Measurements from ENCODE around the gene AP1M1.

AP1M1 gene

DNA sequence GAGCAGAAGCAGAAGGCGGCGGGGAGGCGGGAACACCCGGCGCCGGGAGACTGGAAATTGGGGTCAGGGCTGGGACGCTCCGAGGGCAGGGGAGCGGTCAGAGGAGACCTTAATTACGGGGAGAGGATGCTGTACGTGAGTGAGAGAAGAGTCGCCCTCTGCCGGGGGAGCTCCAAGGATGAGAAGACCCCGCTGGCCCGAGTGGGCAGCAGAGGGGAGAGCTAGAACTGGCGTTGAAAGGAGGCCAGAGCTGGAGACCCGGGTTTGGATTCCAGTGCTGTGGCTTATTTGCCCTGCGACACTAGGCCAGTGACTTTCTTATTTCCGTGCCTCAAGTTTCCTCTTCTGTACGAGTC lies 12.0 kb upstream of the AP1M1 start:
- no peak for DNase-seq

DNA sequence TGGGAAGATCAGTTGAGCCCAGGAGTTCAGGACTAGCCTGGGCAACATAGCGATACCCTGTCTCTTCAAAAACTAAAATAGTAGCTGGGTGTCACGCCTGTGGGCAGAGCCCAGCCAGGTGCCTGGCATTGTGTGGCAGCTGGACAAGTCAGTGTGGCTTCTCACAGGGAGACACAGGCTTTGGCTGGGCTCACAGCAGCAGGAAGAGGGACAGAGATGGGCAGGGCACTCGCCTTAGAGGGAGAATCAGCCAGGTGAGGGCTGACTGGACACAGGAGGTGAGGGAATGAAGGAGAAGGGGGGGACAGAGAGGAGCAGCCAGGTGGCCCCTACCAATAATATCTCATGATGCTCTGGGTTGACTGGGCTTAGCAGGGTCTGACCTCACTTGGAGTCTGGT lies 9.2 kb upstream of the AP1M1 start:
- DNase-seq, result no peak

DNA sequence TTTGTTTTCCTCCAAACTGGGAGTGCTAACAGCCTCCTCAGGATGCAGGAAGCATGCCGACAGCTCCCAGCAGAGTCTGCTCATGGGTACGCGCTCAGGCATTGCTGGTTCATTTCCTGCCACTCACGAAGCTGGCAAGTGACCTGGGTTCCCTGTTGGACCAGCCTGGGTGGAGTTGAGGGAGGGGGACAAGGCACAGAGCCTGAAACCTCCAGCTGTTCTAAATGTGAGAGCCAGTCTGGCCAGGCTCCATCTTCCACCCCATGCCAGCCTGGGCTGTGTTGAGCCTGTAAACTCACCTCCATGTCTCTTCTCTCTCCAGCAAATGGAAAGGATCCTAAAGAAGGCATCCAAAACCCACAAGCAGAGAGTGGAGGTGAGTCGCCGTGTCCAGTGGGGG lies 7.5 kb upstream of the AP1M1 start:
- no peak for DNase-seq

DNA sequence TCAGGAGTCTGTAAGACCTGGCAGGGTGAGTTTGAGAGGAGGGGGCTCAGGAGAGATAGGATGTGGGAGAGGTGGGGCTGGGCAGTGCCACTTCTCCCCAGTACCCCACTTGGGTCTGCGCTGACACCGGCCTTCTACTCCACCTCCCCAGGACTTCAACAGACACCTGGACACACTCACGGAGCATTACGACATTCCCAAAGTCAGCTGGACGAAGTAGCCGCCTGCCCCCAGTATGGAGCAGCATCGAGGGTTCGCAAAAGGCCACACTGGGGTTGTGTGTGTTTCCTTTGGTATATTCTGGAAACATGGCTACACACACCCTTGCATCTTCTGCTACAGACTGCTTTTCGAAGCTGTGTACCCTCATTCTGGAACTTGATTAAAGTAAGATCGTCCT lies 7.0 kb upstream of the AP1M1 start:
- no peak for DNase-seq

DNA sequence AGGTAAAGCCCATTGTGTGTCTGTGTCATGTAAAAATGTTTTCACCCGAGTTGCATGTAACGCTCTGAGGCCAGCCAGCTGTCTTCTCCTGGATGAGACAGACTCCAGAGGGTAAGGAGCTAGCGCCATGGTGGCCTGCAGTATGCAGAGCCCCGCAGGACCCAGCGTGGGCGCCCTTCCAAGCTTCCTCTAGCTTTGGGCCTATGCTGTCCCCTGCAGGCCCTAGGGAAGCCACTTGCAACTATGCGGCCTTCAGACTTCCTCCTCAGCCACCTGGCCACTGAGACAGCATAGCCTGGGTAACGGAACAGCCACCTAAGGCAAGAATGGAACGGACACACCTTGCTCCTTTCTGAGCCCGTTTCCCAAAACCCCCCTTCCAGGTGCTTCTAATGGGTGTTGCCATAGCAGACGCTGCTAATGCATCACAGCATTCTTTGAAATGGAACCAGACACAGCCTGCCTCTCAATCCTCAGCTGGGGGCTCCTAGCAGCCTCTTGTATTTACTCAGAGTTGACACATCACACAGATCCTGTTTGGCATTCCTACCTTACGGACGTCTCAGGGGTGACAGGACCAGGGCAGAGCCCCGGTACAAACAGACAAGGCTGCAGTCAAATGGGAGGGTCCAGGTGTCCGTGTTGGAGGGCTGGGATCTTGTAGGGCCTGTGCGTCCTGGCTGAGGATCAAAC lies 6.3 kb upstream of the AP1M1 start:
- no peak for DNase-seq

DNA sequence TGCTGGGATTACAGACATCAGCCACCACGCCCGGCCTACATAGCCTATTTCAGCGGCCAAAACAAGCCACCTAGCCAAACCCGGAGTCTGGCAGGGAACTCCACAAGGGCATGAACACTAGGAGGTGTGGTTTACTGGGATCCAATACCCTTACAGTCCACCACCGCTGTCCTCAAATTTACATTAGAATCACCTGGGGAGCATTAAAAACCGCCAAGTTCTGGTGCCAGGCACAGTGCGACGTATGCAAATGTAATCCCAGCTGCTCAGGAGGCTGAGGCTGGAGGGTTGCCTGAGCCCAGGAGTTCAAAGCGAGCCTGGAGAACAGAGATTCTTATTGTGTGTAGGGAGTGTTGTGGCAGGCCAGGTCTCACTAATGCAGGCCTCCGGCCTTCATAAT lies 4.2 kb upstream of the AP1M1 start:
- no peak for DNase-seq

DNA sequence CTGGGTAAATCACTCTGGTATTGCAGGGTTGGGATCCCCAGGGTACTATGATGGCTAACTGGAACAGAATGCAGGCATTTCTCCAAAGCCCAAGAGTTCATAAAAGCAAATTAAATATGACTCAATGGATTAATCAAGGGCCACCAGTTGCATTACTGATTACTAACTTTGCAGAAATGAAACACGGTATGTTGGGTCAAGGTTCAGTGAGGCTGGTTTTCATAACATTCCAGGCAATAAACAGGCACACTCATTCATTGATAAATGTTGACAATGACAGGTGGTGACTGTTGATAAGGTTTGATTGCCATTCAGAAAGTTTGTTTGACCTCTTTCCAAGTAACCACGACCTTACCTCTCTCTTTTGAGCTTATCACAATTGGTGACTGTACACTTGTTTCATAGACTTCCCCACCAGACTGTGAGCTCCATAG lies 506 bp upstream of the AP1M1 start:
- no peak for DNase-seq

DNA sequence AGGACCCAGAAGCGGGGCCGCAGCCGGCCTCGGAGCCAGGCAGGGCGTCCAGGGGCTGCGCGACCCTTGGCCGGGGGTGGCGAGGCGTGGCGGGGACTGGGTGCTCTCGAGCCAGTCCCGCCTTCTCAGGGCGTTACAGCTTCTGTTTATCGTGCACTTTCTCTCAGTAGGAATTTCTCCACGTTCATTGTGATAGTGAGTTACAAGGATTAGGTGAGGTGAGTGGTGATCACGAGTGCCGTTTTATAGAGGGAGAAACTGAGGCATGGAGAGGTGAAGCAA lies 600 bp downstream of the AP1M1 start:
- DNase-seq, result no peak

DNA sequence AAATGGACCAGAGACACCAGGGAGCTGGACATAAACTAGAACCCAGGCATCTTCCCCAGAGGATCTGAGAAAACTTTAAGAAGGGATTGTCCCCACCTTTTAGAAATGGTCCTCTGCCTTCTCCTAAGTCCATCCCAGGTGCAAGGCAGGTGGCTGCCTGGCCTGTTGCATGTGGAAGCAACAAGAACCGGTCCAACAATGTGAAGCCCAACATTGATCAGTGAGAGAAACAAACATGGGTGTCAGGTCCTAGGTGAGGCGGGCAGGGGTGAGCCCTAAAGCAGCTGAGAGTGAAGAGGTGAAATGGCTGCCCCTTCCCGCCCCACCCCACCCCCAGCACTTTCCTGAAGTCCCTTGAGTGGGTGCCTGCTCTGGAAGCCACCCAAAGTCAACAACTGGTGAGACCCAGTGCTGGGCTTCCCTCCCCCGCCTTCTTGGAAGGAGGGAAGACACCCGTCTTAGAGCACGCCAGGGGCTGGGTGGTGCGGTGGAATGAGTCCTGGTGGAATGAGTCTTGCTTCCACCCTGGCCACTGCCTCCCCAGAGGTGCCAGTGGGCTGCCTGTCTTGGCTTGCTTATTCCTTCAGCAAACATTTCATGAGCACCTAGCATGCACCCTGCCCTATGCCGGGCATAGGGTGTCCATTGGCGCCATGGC lies 1.7 kb downstream of the AP1M1 start:
- no peak for DNase-seq

DNA sequence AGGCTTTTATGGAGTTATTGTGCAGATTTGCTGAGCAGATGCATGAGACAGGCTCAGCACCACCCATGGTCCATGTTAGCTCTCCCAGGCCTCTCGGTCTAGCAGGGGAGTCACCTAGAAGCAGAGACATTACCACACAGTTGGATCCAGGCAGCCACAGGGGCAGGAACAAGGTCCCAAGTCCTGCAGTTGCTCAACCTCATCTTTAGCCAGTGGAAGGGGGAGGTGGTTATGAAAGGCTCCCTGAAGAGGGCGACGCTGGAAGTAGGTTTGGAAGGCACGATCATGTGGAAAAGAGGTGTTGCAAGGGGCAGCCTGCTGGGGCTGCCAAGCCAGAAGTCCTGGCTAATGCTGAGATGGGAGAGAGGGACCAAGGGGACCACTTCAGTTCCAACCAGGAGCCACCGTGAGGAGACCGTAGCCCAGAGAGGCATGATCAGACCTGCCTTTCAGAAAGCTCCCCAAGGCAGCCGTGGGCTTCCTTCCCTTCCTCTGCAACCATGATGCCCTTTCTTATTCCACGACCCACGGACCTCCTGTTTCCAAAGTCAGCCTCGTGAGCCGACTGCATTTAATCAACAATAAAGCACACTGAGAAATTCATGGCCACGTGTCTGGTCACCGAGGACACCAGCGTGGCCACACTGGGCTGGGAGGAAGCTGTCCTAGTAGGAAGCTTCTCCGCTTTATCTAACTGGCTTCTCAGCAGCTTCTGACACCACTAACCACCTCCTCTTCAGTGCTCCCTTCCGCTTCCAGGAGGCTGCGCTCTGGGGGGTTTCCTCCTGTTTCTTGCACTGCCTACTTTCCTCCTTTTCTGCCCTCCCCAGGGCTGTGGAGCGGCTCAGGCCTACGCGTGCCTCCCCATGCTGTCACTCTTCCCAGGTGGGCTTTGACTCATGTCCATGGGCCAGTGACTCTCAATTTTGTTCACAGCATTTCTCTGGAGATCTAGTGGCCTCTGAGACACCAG lies 2.6 kb downstream of the AP1M1 start:
- DNase-seq, result no peak

DNA sequence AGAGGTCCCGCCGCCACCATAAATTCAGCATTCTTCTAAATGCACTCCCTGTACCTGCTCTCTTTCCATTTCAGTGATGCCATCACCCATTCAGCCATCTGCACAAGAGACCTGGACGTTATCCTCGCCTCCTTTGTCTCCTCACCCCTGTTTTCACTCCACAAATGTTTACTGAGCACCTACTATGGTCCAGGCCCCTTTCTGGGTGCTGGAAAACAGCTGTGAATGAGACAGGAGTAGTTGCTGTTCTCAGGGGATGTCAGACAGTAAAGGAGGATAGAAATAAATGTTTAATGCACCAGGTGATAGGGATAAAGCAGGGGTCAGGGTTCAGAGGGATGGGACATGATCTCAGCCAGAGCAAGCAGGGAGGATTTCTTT lies 3.3 kb downstream of the AP1M1 start:
- DNase-seq, result no peak

DNA sequence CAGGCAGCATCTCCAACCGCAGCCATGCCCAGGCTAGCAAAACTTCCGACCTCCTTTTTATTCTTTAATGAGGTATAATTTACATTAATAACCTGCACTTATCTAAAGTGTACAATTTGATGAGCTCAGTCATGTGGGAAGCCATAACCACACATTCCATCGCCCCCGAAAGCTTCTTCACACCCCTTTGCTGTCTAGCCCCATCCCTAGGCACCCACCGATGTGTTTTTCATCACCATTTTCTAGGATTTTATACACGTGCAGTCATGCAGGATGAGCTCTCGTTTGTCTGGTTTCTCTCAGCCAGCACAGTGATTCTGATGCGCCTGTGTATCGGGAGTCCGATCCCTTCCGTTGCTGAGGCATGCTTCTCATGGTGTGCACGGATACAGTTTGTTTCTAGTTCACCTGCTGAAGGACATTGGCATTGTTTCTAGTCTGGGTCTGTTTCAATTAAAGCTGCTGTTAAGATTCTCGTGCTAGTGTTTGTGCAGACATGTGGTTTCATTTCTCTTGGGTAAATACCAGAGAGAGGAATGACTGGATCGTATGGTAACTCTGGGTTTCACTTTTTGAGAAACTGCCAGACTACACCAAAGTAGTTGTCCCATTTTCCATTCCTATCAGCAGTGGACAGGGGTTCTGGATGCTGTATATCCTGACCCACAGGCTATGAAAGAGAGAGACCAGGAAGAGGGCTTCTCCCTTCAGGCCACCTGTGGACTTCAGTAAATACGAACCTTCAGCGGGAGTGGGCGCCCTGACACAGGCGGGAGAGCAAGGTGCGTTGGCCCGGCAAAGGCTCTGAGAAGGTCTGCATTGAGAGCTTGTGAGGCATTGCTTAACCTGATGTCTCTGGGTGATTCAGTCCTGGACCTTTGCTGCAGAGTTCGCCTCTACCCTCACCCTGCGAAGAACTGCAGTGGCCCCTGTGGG lies 4.9 kb downstream of the AP1M1 start:
- no peak for DNase-seq

DNA sequence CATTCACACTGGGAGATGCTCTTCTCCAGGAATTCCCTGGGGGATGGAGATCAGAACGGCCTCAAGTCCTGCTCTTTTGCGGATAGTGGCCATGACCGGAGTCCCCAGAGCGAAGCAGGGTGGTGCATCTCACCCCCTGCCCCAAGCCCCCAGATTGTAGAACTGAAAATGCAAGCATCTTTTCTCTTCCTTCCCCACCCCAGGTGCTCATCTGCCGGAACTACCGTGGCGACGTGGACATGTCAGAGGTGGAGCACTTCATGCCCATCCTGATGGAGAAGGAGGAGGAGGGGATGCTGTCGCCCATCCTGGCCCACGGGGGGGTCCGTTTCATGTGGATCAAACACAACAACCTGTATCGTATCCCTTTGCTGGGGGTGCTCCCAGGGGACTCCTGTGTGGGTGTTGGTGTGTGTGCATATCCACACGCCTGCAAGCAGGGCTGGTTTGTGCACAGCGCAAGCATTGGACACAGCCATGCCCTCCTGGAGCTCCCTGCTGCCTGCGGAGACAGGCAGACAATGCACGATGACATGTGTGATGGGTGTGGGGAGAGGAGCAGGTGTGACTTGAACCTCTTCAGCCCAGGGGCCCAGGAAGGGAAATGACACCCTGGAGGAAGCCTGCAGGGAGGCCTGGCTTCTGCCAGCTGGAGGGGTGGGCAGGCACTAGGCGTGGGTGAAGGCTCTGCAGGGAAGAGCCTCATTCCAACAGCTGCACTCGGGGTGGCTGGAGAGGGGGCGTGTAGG lies 5.7 kb downstream of the AP1M1 start:
- no peak for DNase-seq

DNA sequence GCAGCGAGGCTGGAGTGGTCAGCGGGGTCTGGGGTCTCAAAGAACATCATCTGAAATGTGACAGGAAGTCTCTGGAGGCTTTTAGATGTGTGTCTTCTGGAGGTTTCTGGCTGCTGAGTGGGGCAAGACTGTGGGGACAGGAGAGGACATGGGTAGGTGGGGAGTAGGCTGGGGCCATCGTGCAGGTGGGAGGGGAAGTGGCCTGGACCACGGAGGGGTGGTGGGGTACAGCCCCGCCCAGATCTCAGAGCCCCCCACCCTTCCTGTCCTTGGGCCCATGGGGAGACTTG lies 6.2 kb downstream of the AP1M1 start:
- no peak for DNase-seq

DNA sequence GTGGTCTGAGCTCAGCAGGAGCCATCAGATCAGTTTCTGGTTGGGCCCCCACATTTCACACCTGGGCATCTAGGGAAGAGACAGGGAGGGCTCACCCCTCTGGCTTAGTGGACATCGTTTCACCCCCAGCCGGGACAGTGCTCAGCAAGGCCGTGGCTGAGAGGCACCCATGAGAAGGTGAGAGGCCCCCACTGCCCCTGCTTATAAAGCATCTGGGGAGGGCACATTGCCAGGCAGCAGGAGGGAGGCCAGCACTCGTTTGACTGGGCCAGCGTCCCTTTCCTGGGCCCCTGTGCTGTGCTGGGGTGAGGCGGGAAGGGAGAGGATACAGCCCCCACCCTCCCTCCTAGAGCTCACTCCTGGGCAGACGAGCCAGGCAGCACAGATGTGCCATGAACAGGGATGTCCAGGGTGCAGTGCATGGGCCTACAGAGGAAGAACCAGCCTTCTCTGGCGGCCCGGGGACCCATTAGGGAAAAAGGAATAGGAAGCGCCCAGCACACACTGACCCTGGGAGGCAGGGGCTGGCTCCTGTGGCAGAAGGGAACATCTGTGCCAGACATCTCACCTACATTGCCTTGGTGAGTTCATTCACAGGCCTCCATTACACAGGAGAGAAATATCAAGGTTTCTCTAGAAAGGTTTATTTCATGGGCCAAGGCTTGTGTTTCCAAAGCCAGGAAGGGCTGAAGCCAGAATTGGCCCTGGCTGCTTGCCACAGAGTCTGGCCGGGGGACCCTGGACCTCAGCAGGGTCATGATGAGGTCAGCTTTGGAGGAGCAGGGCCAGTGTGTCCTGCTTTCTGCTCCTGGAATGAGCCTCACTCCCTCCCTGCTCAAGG lies 7.7 kb downstream of the AP1M1 start:
- DNase-seq, result no peak

DNA sequence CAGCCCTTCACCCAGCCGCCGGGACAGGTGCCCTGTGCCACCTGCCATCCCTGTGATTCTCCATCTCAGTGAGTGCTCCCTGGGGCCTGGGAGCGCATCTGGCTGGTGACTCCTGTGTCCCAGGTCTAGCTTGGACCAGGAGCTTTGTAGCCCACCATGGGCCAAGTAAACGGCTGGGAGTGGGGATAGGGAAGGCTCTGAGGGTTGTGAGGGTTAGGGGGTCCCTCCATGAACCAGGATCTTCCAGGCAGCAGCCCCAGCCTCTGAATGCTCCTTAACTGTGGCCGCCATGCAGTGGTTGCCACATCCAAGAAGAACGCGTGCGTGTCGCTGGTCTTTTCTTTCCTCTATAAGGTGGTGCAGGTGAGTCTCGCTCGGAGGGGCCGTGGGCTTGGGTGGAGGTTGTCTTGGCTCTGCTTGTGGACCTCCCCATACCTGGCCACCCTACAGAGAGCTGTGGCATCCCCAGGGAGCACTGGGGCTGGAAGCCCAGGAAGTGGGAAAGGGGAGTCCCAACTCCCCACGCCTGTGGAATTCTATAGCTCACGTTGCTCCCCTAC lies 8.4 kb downstream of the AP1M1 start:
- DNase-seq, result no peak

DNA sequence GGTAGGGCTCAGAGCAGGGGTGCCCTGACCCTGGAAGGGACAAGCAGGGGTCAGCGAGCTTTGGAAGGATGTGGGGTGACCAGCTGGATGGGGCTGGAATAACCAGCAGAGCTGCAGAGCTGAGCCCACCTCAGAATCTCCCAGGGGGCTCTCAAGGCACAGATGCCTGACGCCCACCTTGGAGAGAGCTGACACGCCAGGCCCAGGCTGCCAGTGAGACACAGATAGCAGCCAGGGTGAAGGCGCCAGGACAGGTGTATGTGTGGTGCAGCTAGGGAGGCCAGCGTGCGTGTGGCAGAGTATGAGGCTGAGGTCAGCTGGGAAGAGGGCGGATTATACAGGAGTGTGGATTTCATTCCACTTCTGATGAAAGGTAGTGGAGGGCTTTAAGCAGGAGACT lies 8.9 kb downstream of the AP1M1 start:
- DNase-seq, result no peak

DNA sequence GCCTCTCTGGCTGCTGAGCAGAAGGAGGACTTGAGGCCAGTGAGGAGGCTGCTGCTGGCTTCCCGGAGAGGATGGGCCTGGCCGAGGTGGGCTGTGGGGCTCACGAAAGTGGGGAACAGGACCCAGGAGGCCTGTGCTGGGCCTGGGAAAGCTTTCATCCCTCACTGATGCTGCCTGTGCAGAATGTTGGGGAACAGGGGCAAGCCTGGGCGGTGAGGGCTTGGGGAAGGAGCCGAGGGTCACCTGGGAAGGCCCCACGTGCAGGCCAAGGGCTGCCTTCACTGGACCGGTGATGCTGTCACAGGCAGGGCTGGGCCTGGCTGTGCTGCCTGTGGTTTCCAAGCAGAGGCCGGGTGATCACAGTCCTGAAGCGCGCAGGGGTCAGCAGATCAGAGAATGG lies 9.4 kb downstream of the AP1M1 start:
- no peak for DNase-seq

DNA sequence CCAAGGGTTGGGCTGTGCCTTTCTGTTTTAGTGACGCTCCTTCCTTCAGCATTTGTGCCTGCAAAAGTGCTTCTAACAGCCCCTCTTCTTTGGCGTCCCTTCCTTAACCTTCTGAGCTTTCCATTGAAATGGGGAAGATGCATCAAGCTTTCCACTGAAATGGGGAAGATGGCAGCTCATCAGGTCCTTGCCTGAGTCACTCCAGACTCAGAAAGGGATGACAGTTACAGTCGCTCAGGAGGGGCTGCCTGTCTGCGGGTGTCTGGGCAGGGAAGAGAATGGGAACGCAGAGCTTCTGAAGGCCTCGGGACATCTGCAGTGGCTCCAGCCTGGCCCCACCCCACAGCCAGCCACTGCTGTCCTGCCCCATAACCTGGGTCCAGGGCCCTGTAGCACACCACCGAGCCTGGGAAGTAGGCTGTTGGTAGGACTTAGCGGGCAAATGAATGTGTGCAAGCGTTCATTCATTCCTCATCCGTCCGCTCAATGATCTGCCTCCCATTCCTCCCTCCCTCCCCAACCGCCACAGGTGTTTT lies 9.8 kb downstream of the AP1M1 start:
- DNase-seq, result no peak

DNA sequence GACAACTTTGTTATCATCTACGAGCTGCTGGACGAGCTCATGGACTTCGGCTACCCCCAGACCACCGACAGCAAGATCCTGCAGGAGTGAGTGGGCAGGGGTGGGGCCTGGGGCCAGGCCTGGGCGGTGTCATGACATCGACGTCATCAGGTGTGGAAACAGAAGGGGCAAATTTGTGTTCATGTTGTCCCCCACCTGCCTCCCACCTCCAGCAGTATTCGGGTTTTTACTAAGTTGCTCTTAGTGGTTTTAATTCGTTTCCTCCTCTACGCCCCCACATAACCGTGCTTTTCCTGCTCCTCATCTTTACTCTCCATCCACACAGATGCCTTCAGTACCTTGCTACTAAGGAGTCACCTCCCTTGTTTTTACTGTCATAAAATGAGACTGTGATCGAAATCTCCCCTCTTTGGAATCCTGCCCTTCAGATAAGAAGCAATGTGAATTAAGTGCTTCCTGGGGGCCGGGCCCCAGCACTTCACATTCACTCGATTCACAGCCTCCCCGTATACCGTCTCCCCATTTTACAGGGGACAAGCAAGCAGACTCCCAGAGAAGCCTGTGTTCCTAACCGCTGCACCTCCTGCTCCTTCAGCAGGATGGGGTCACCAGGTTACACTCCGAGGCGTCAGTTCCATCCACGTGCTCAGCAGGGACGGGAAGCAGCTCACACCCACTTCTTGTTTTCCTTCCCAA lies 10.5 kb downstream of the AP1M1 start:
- no peak for DNase-seq

Data from NCI-H1694 treated with DMSO at 0.1 percent for 48 hours (cell line).